ENCODE results near the gene TTLL11.

The TTLL11 gene

DNA sequence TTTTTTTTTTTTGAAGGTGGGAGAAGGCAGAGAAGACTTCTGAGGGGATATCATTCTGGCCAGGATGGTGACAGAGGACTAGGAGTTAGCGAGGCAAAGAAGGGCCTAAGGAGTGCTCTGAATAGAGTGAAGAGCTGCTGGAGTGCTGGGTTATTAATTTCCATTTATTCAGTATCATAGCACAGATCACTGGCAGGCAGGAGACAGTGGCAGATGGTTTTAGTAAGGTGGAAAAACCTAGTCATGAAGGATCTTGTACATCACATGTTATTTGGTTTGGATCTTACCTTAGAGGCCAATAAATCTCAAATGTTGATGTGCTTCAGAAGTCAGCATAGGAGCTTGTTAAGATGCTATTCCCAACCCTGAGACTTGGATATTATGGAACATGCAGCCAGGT lies 165.5 kb downstream of the TTLL11 start:
- DNase-seq (ENCODE audit: low read depth), result no peak
- no peak overlapping the region for H3K4me3 ChIP-seq (ENCODE audit: low read depth, low read length)
- TF ChIP-seq, protein P1, sequence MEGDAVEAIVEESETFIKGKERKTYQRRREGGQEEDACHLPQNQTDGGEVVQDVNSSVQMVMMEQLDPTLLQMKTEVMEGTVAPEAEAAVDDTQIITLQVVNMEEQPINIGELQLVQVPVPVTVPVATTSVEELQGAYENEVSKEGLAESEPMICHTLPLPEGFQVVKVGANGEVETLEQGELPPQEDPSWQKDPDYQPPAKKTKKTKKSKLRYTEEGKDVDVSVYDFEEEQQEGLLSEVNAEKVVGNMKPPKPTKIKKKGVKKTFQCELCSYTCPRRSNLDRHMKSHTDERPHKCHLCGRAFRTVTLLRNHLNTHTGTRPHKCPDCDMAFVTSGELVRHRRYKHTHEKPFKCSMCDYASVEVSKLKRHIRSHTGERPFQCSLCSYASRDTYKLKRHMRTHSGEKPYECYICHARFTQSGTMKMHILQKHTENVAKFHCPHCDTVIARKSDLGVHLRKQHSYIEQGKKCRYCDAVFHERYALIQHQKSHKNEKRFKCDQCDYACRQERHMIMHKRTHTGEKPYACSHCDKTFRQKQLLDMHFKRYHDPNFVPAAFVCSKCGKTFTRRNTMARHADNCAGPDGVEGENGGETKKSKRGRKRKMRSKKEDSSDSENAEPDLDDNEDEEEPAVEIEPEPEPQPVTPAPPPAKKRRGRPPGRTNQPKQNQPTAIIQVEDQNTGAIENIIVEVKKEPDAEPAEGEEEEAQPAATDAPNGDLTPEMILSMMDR (IDR thresholded peaks at IDR 0.05; ENCODE audit: control insufficient read depth, extremely low read depth, insufficient read depth), result no peak

- no peak overlapping the region for H3K4me3 ChIP-seq (ENCODE audit: low read depth, low read length)
- DNase-seq (ENCODE audit: low read depth), result no peak
- TF ChIP-seq, protein P1 (IDR thresholded peaks at IDR 0.05; ENCODE audit: control insufficient read depth, extremely low read depth, insufficient read depth), result no peak
Observed at GRCh38 chr9:121927081-121927480, 166.0 kb downstream of the TTLL11 start.

GRCh38 chr9:121926351-121926801 lies 166.7 kb downstream of the TTLL11 start:
- DNase-seq (ENCODE audit: low read depth), result no peak

DNA sequence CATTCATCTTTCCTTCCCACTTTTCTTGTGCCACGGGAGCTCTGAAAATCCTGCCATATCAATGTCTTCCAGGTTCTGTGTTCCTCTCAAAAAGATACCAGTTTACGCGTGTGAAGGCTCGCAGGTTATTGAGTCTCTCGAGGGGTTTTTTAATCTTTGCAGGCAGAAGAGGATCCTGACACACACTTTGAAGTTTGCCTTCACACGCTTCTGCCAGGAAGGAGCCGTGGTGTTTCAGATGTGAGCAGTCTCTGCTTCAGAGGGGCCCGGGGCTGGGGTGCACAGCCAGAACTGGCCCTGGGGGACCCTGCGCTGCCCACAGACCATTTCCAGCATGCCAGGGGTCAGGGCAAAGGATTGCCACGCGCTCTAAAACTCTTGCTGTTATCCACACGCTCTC lies 167.2 kb downstream of the TTLL11 start:
- no peak overlapping the region for H3K4me3 ChIP-seq (ENCODE audit: low read depth, low read length)
- TF ChIP-seq, protein P1 (IDR thresholded peaks at IDR 0.05; ENCODE audit: control insufficient read depth, extremely low read depth, insufficient read depth), result no peak
- DNase-seq (ENCODE audit: low read depth), result no peak

More at GRCh38 chr9:121926351-121926801, 166.7 kb downstream of the TTLL11 start:
- no peak overlapping the region for H3K4me3 ChIP-seq (ENCODE audit: low read depth, low read length)
- TF ChIP-seq, protein P1 (IDR thresholded peaks at IDR 0.05; ENCODE audit: control insufficient read depth, extremely low read depth, insufficient read depth), result no peak

- no peak for DNase-seq (ENCODE audit: low read depth)
- TF ChIP-seq, protein P1 (IDR thresholded peaks at IDR 0.05; ENCODE audit: control insufficient read depth, extremely low read depth, insufficient read depth), result no peak
- H3K4me3 ChIP-seq (ENCODE audit: low read depth, low read length), result no peak overlapping the region
Observed at GRCh38 chr9:121924700-121925099, 168.4 kb downstream of the TTLL11 start.

- TF ChIP-seq, protein P1 (IDR thresholded peaks at IDR 0.05; ENCODE audit: control insufficient read depth, extremely low read depth, insufficient read depth), result no peak
- DNase-seq (ENCODE audit: low read depth), result no peak
- no peak overlapping the region for H3K4me3 ChIP-seq (ENCODE audit: low read depth, low read length)
Observed at GRCh38 chr9:121921444-121921843, 171.7 kb downstream of the TTLL11 start.

Measured in LNCaP clone FGC (cell line).